Activated CD8-positive, alpha-beta memory T cell treated with anti-CD3 and anti-CD28 coated beads for 36 hours (primary cell): ENCODE measurements around the gene CIDEA. TPM values are rescaled to one million over a fixed set of nuclear protein-coding genes. Genes with fewer than 3 reads are reported as not detected.

Experiments used
- CTCF ChIA-PET: fragments of 350-600 bp; sonication (Branson Sonifier 250); formaldehyde crosslinking; loops from one replicate; lab custom pipeline; 2021; ENCODE audit warnings: antibody characterized with exemption; lab: Charles Lee
- POLR2A ChIA-PET: fragments of 350-600 bp; sonication (Branson Sonifier 250); formaldehyde crosslinking; loops from one replicate; lab custom pipeline; 2021; ENCODE audit warnings: antibody characterized with exemption; lab: Charles Lee
- total RNA-seq, 2 experiments: library from RNA; stranded (reverse); gene quantifications; one replicate each; pipeline ENCODE4 v1.2.3, GENCODE V29; 2021

Gene CIDEA
- total RNA-seq, 2 experiments from 2014 or later = not detected

GRCh38 chr18:12288403-12288755, 34.2 kb downstream of the CIDEA start:
- POLR2A ChIA-PET = no interaction called here
- CTCF ChIA-PET = interaction anchor here (1.2 kb wide), 1 partner anchor 13 kb away, joined by 3 read pairs; no protein-coding TSS in a partner anchor

GRCh38 chr18:12290086-12290485, 35.9 kb downstream of the CIDEA start:
- ChIA-PET POLR2A (no interaction called here), CTCF (no interaction called here)

GRCh38 chr18:12291161-12291560, 37.0 kb downstream of the CIDEA start:
- CTCF ChIA-PET = no interaction called here
- POLR2A ChIA-PET = no interaction called here

GRCh38 chr18:12291690-12292089, 37.5 kb downstream of the CIDEA start:
- POLR2A ChIA-PET = no interaction called here

GRCh38 chr18:12293831-12294230, 39.7 kb downstream of the CIDEA start:
- CTCF ChIA-PET = no interaction called here

More at GRCh38 chr18:12291690-12292089, 37.5 kb downstream of the CIDEA start:
- CTCF ChIA-PET = no interaction called here

GRCh38 chr18:12295389-12296086, 41.4 kb downstream of the CIDEA start:
- CTCF ChIA-PET = no interaction called here
- POLR2A ChIA-PET = no interaction called here

More at GRCh38 chr18:12293831-12294230, 39.7 kb downstream of the CIDEA start:
- POLR2A ChIA-PET = no interaction called here

- POLR2A ChIA-PET = no interaction called here
- CTCF ChIA-PET = no interaction called here
These were observed 41.9 kb downstream of the CIDEA start for GRCh38 chr18:12296087-12296403.

GRCh38 chr18:12296457-12296856, 42.3 kb downstream of the CIDEA start:
- CTCF ChIA-PET = no interaction called here
- POLR2A ChIA-PET = no interaction called here

- CTCF ChIA-PET = no interaction called here
These were observed 45.7 kb downstream of the CIDEA start for GRCh38 chr18:12299862-12300261.

GRCh38 chr18:12301263-12302005, 47.3 kb downstream of the CIDEA start:
- ChIA-PET CTCF (no interaction called here), POLR2A (no interaction called here)

More at GRCh38 chr18:12299862-12300261, 45.7 kb downstream of the CIDEA start:
- POLR2A ChIA-PET = no interaction called here

GRCh38 chr18:12302391-12303147, 48.4 kb downstream of the CIDEA start:
- CTCF ChIA-PET = no interaction called here

GRCh38 chr18:12304351-12305210, 50.4 kb downstream of the CIDEA start:
- POLR2A ChIA-PET = no interaction called here
- CTCF ChIA-PET = no interaction called here

More at GRCh38 chr18:12302391-12303147, 48.4 kb downstream of the CIDEA start:
- POLR2A ChIA-PET = no interaction called here

GRCh38 chr18:12305211-12305610, 51.0 kb downstream of the CIDEA start:
- CTCF ChIA-PET = no interaction called here
- POLR2A ChIA-PET = no interaction called here

GRCh38 chr18:12305930-12306629, 51.9 kb downstream of the CIDEA start:
- ChIA-PET POLR2A (no interaction called here), CTCF (interaction anchor here (0.8 kb wide), 1 partner anchor 34 kb away, joined by 3 read pairs; no protein-coding TSS in a partner anchor)

GRCh38 chr18:12306752-12307700, 52.9 kb downstream of the CIDEA start:
- CTCF ChIA-PET = no interaction called here
- POLR2A ChIA-PET = no interaction called here

GRCh38 chr18:12307701-12308385, 53.7 kb downstream of the CIDEA start, which contains the start of gene TUBB6:
Gene TUBB6 (plus strand): TSS chr18:12308241. CDS start chr18:12308293, 52 bp downstream.
- ChIA-PET CTCF (no interaction called here), POLR2A (no interaction called here)
